ENCODE results near the gene DLG1.

Gene DLG1

DNA sequence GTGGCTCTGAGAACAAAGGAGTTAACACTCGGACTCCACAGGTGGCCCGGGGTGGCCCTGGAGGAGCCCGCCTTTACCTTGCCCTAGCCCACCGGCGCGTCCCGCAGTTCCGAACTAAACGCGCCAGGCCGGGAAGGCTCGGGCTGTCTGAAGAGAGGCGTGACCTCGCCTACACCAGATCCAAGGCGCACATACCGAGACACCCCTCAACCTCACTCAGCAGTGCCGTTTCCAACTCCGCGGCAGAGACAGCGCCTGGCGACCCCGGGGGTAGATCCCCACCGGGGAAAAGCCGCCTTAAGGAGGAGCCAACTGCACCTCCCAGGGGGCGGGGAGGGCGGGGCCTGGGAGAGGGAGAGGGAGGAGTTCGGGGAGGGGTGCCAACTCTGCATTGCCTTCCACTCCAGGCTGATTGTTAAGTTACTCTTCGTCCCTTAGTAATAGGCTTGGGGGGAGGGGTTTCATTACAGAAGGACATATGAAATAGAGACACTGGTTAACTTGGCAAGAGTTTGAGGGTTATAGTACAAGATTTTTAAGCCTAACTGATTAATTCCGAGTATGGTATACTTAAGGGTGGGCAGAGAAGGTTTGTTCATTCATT lies at the start of gene DLG1:
DLG1 (minus strand) TSS at position 272 of the 604 bp plus-strand sequence. CDS start 1,408 bp downstream, outside the sequence.
- DNase-seq (ENCODE audit: low spot score) = peak; percentile 79

DNA sequence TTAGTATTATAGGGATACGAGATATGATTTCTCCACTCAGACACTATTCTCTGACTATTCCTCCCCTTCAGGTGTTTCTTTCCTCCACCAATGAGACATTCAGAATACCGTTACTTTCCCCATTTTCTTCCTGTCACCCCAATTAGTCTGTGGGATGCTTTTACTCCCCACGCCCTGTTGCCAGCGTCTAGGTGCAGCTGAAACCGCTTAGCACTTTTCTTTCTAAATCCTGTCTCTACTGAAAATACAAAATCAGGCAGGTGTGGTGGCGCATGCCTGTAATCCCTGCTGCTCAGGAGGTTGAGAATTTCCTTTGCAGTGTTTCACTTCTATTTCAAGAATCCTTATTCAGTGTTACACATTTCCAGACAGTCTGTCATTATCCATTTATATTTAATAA lies 49.6 kb upstream of the DLG1 start:
- no peak for DNase-seq (ENCODE audit: low spot score)

DNA sequence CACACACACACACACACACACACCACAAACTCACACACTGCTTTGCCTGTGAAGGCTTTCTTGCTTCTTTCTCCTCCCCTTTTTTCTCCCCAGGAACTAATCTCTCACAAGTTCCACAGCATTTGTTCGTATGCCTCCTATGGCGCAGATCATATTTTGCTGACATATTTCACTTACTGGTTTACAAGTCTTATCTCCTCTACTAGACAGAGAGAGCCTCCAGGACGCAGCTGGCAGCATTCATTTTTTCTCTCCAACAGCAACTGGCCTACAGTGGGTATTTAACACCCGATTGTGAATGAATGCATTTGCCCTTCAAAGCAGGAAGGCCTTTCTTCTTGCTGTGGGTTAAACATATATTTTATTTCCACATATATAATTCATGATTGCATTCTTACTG lies 47.0 kb upstream of the DLG1 start:
- DNase-seq (ENCODE audit: low spot score) = no peak

DNA sequence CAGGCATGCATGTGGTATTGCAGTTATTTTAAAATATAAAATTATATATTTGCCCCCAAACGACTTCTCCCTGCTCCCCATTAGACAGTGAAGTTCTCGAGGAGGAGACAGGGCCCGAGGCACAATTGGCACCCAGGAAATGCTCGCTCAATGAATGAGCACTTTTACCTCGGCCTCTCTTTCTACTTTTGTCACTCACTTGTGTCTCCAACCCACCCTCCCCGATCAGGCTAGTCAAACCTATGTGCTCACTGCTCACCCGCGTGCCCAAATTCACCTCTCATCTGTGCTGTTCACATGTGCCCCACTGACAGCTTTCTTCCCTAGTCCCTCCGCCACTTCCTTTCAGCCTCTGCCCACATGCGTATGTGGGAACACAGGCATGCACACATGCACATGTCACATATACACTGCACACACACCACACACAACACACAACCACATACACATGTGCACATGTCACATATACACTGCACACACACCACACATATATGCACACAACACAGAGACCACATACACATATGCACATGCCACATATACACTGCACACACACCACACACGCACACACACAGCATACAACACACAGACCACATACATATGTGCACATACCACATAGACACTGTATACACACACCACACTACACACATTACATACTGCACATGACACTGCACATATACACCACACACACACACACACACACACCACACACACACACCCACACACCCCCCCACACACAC lies 46.3 kb upstream of the DLG1 start:
- no peak for DNase-seq (ENCODE audit: low spot score)

DNA sequence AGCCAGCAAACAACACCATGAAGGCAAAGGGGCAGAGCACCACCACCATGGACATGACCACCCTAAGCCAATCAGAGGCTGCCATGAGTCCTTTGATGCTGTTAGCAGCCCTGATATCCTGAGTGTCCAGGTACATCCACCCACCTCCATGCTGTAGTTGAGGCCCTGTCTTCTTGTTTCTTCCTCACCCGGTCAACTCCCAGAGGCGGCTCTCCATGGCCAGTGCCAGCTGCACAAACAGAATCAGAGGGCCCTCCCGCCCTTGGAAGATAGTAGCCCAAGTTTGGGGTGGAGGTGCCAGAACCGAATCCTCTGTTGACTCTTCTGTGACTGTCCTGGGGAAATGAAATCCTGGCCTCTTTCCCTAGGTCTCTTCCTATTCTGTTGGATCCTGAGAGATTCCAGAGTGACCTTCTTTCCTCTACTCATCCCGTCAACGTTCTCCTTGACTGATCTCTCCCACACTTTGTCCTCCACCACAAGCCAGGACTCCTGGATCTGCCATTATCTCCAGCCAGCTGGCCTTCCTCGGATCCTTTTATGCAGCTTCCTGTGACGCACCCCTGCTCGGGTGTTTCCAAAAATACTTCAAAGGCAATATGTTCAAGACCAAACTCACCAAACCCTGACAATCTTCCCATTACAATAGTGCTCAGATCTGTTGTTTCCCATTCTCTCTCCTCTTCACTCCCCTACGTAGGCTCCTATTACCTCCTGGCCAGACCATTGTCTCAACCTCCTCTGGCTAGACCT lies 45.4 kb upstream of the DLG1 start:
- DNase-seq (ENCODE audit: low spot score) = no peak

DNA sequence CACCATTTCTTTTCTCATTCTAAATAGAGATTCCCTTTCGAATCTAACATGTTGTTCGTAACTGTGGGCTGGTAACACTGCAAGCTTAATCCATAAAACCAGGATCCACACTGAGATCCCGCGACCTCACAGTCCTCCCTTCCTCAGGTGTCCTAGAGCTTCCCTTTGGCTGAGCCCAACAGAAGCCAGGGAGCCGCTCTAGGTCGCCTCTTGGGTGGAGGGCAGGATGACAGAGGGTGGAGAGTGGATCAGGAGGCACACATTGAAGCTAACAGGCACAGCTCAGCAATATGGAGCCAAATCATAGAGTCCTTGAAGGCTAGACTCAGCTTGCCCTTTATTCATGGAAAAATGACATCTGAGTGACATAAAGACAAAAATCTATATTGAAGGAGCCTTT lies 44.7 kb upstream of the DLG1 start:
- DNase-seq (ENCODE audit: low spot score) = no peak

DNA sequence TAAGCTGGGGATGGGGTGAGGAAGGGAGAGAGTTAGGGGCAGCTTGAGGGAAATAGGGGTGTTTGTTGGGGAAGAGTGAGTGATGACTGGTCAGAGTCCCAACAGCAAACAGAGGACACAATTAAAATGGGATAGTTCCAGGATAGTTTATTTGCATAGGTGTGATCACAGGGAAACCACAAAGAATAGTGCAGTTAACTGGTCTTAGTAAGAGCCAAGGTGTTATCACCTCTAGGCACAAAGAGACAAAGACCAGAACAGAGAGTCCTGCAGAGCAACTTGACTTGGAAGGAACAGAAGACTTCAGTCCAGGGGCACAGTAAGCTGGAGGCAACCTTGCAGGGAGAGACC lies 42.1 kb upstream of the DLG1 start:
- no peak for DNase-seq (ENCODE audit: low spot score)

DNA sequence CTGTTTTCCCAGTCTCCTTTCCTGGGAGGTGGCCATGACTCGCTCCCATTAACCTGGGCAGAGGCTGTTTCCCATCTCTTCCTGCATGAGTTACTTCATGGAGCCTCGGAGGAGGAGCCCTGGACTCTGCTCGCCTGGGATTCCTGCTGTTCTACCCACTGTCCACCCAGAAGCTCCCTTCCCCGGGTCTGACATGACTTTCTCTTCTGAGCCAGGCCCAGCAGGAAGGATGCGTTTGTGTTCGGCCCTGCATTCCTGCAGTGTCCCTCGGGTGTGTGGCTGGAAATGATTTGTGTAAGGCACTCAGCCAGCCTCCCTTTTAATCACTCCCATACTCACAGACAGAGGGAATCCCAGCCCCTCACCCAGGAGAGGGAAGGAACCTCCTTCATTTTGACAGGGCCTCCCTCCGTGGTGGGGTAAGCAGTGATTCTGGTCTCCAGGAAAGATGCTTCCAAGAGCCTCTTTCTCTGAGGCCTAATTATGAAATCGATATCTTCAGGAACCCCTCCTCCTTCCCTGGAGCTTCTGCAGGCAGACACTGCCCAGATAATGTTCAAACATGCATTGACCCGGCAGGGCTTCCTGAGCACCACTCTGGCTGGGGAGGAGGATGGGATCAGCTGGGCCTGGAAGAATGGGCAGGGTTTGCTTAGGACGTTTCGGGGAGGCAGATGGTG lies 41.6 kb upstream of the DLG1 start:
- DNase-seq (ENCODE audit: low spot score) = no peak

DNA sequence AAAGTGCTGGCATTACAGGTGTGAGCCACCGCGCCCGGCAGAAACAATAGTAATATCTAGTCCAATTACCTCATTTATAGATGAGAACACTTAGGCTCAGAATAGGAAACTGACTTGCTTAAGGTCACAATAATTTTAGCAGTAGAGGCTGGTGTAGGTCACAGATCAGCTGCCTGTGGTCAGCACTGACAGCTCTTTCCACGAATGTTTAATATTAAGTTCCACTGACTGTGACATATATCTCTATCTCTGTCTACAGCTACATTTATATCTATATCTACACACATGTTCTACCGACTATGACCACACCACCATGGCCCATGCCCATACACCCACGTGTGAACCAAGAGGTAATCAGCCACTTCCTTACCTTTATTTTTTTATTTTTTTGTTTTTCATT lies 40.2 kb upstream of the DLG1 start:
- DNase-seq (ENCODE audit: low spot score) = no peak

DNA sequence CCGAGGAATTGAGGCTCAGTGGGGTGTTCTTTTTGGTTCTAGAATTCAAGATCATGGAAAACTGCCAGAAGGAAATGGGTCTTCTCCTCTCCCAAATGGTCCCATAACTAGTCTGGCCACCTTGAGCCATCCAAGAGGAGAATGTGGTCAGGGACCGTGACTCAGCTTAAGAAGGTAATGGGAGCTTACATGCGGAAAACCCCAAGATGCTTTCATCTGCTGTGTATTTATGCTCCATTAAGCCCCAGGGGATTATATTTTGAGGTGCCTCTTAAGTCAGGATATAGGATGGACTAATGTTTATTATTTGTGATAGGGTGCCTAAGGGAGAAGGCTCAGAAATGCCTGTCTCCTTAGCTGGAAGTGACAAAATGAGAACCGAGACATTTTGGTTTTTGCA lies 39.2 kb upstream of the DLG1 start:
- no peak for DNase-seq (ENCODE audit: low spot score)

DNA sequence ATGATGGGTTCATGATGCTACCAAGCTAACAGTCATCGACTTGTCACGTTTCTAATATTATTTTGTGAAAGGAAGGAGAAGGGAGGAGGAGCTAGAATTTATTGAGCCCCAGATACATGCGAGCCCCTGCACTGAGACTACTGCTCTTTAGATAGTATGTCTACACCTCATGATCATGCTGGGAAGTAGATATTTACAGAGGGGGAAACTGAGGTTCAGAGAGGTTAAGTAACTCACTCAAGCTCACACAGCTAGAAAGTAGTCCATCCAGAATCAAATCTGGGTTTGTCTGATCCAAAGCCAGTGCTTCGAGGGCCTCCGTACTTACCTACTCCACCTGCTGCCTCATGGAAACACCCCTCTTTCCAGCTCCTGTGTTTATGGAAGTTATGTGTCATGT lies 38.8 kb upstream of the DLG1 start:
- DNase-seq (ENCODE audit: low spot score) = no peak

DNA sequence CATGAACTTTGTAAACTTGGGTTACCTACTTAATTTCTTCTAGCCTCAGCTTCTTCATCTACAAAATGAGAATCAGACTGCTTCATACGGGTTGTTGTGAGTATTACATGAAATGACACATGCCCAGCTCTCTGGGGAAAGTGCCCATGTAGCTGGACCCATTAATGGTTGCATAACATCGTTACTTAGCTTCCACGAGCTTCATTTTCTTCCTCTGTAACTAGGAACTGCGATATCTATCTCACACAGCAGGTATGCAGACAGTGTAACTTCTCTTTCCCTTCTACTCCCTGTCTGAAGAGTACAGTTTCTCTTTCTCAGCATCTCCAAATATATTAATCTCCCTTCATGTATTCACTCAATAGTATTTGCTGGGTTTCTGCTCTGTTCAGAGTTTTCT lies 37.9 kb upstream of the DLG1 start:
- DNase-seq (ENCODE audit: low spot score) = no peak

DNA sequence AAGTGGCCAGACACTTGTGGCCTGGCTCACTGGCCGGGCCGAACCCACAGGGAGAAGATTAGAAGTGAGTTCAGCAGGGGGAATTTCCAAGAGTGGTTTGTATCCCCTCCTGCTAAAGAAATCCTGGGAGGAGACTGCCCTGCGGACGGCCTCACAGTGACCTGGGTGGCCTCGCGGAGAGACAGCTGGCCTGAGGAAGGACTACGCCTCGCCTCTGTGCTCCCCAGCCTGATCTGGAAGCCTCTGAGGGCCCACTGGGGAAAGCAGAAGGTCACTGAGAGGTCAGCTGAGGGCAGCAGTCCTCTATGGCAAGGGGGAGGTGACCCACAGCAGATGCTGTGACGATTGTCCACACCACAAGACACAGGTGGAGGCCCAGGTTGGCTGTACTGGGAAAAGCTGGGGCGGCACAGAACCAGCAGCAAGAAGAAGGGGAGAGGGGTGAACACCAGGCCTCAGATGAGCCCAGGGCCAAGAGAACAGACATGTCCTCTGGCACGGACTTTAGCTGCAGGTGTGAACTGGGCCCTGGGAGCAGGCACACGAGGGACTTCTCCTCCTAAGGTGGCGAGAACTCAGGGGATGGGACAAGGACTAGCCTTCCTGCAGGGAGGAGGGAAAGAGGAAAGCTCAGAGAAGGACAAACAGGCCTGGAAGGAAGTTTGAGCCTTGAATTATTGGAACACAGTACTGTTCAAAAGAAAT lies 37.2 kb upstream of the DLG1 start:
- DNase-seq (ENCODE audit: low spot score) = no peak

DNA sequence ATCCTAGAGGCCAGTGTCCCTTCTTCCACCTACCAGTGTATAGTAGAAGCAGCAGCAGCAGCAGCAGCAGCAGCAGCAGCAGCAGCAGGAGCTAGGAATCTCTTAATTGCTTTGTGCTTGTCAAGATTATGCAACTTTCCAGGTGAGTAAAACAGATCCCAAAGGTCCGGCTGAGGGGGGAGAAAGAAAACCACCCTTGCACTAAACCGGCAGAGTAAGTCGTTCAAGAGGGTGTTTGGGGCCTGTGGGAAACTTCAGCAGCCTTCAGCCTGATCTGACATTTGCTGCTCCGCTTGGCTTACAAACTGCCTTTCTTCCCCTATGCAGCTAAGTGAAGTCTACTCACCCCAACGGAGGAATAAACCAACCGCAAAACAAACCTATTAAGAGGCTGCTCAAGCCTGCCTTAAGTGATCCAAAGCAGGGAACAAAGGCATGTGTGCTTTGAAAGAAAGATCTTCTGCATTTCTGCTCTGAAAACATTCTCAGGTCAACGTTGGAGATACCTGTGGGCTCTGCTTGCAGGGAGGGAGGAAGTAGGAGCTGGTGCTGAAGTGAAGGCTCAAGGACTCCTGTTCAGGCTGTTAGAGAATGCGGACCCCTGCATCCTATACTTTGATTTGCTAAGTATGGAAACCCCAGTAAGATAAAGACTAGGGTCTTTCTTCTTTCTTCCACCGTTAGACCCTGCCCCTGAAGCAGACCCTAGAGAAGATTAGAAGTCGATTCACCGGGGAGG lies 35.7 kb upstream of the DLG1 start:
- no peak for DNase-seq (ENCODE audit: low spot score)

DNA sequence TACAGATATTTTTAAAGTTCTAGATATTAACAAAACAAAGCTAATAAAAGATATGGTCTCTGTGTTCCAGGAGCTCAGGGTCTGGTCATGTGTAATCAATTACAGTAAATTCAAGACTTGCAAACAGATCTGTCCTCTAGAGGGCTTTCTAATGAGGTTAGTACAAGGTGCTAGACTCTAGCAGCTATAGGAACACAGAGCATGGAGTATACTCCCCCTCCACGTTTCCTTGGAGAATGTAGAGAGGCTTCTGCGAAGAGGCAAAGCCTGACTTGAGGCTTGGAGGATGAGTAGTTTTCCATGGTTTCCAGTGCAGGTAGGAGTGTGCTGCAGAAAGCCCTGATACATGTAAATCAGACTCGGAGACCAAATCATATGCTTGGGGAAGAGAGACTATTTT lies 32.7 kb upstream of the DLG1 start:
- no peak for DNase-seq (ENCODE audit: low spot score)

DNA sequence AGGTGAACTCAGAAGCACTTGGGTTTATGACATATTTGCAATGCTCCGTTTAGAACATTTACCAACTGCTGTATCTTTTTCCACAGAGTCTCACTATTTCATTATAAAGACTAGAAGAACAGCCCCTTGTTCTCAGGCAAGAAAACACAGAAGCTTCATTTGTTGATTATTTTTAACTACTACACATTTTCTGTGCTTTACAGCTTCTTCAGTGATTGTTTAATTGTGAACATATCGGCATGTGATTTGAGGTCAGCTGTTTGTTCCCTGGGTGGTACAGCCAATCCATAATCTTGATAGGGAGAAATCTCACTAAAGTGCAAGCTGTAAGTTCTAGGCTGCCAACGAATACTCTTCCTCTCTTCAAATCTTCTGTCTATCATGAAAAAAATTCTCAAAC lies 31.0 kb upstream of the DLG1 start:
- no peak for DNase-seq (ENCODE audit: low spot score)

DNA sequence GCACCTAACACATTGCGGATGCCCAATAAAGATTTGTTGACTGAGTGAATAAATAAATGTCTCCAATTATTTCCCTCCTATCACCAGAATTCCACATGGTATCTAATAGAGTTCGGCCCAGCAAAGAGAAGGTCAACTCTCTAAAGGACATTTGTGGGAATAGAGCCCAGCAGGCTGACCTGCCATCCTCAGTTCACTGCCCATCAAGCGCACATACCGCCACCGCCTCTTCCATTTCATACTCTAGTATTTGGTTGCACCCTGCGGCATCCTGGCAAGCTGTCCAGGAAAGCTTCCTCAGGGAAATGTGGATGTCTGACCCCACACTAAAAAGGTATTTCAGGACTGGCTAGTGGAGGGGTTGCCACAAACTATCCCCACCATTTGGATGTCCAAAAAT lies 29.8 kb upstream of the DLG1 start:
- DNase-seq (ENCODE audit: low spot score) = no peak

DNA sequence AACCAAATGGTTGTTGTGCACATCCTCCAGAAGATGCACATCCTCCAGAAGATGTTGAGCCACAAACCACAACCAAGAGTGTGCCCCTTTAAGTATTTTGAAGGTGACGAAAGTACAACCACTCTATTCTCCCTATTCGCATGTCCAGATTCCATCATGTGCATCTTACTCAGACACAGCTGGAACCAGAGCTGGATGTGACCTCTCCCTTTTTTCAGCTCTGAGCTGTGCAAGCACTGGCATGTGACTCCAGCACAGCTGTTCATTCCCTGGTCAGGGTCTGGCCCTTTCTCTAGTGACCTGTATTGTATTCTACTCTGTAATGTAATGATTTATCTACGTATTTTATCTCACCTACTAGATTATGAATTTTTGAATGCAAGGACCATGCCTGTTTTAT lies 29.3 kb upstream of the DLG1 start:
- DNase-seq (ENCODE audit: low spot score) = no peak

DNA sequence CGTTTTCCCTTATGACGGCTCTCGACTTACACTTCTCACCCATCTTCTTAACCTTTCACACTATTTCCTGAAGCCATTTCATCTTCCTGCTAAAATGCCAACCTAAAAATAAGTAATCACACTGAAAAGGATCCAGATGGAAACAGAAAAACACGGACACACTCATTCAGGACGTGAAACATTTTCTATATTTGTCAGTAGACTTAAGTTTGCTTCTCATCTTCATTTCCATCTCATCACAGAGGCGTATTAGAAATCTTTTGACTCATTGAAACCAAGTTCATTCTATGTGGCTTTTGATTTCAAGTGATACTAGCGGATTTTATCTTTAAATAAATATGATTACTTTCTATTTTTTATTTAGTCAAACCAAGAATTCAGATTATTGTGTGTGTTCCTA lies 27.4 kb upstream of the DLG1 start:
- no peak for DNase-seq (ENCODE audit: low spot score)

DNA sequence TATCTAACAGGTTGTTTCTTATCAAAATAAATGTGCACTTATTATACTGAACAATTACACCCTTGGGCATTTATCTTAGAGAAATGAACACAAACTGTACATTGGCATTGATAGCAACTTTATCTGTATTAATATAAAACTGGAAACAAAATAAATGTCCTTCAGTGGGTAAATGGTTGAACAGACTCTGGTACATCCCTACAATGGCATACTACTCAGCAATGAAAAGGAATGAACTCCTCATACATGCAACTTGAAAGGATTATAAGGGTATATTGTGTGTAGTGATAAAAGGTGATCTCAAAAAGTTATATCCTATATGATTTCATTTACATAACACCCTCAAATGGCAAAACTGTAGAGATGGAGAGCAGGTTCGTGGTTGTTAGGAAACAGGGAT lies 23.7 kb upstream of the DLG1 start:
- DNase-seq (ENCODE audit: low spot score) = no peak

DNA sequence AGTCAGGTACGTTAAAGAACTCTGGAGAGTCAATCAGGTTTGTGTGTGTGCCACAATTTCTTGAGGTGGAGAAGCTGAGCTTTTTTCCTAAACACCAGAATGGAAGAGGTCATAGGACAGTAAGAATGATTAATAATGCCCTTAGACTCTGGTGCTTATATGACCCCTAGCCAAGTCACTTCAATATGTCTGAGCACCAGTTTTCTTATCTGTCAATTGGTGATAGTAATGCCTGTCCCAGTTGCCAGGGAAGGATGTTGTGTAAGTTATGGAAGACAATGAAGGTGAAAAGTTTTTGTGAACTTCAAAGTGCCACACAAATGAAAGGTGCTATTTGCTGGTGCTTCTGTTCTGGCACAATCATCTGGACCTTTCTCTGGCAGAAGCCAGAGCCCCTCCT lies 22.2 kb upstream of the DLG1 start:
- no peak for DNase-seq (ENCODE audit: low spot score)

All from HuH-7.5 (cell line).